T47D (cell line): ENCODE results near the gene TRNT1.

Experiments used
- DNase-seq, 2 experiments: peaks; one replicate each; pipeline versions ENCODE4 v3.0.0 to v3.0.0-alpha.2; 2011 to 2012; ENCODE audit warnings: low read depth in 1 of 2, low spot score in 1 of 2
- JUND ChIP-seq: IDR thresholded peaks from 2 replicates; pipeline ENCODE4 v1.6.1; 2012; ENCODE audit warnings: low read depth
- in situ Hi-C: cut with HindIII; loops from 2 replicates; pipeline ENCODE4 v1.10.0; 2016; ENCODE audit warnings: low sequenced_read_pairs, low pct_unique_long_range_greater_than_20kb

Gene TRNT1

DNA sequence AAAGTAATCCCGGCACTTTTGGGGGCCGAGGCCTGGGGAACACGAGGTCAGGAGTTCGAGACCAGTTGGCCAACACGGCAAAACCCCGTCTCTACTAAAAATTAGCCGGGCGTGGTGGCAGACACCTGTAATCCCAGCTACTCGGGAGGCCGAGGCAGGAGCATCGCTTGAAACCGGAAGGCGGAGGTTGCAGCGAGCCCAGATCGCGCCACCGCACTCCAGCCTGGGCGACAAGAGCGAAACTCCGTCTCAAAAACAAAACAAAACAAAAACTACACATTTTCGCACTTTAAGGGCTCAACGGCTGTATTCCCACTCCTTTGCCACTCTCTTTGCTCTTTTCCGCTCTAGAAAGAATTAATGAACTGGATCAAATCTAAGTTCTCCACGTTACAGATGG lies 763 bp upstream of the TRNT1 start:
- in situ Hi-C loops, result no loop called here
- DNase-seq, result no peak
- no peak for TF ChIP-seq JUND

DNA sequence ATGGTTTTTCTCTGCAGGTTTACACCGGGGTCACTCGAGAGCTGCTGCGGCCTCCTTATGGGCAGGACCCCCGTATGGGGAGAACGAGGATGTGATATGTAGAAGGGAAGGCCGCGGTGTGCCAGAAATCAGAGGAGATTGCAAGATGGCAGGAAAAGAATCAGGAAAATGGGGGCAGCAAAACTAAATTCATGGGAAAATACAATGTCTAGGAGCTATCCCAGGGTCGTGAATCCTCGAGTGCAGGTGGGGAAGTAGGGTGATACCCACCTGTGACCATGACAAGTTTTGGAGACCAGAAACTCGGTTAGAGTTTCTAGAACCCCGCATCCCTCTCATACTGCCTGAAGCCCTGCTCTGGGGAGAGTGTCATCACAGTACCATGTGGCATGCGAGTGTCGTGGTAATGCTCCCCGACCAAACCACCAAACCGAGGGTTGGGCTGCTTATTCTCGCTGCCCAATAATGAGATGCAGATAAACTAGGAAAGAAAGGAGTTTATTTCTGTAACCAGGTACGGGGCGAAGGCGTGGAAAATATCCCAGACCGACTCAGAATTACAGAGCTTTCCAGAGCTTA lies 781 bp downstream of the TRNT1 start:
- TF ChIP-seq JUND, result no peak
- DNase-seq, result peak in 1 of 2 experiments; percentile 24
- in situ Hi-C loops, result no loop called here

DNA sequence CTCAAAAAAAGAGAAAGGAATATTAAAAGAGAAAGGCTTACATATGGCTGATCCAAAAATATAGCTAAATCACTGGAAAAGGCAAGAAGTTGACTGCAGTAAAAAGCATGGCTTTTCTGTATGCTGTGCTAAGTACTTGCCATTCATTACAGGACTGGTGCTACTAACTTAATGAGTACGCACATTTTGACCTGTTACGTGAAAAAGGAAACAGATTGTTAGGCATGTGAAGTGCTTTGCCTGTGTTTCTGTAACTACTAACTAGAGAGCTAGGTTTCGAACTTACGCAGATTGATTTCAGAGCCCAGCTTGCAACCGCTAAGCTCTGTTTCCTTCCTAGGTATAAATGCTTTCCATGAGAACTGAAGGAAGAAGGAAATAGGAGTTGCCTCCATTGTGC lies 2.8 kb downstream of the TRNT1 start:
- in situ Hi-C loops, result no loop called here
- DNase-seq, result no peak
- TF ChIP-seq JUND, result no peak

DNA sequence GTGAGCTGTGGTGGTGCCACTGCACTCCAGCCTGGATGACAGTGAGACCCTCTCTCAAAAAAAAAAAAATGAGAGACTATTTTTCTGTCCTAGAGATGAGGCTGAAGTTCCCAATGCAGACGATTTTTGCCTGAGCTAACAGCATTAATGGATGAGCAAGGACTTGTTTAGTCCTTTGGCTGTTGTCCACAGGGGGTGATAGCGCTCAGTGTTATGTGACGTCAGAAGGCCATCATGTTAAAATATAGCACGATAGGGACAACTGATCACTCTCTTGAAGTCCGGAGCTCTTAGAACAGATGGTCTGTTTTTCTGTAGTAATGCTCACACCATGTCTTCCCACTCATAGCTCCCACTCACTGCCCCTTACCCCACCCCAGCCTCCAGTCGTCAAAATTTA lies 6.8 kb downstream of the TRNT1 start:
- no peak for DNase-seq
- in situ Hi-C loops, result no loop called here
- TF ChIP-seq JUND, result no peak

DNA sequence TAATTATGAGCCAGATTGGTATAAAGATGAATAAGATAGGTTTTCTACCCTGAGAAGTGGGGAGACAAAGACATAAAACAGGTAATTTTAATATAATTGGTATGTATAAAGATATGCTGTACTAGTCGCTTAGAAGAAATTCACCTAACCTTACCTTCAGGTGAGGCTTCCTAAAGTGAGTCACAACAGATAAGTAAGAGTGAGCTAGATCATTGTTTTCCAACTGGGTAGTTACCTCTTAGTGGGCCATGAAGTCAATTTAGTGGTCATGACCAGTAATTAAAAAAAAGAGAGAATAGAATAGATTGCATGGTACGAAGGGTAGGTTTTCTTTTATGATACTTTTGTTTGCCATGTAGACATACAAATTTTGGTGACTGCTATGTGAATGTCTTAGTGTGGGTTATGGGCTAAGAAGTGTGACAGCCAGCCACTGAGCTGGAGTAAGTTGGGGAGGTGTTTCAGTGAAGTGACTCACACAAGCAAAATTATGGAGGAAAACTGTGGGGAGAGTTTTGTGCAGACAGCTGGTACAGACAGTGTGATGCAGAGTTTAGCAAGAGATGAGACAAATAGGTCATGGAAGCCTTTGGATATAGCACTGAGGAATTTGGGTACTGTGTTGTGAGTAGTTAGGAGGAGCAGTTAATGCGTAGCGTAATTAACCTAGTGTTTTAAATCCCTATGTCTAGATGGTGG lies 8.2 kb downstream of the TRNT1 start:
- DNase-seq, result no peak
- in situ Hi-C loops, result no loop called here
- no peak for TF ChIP-seq JUND

DNA sequence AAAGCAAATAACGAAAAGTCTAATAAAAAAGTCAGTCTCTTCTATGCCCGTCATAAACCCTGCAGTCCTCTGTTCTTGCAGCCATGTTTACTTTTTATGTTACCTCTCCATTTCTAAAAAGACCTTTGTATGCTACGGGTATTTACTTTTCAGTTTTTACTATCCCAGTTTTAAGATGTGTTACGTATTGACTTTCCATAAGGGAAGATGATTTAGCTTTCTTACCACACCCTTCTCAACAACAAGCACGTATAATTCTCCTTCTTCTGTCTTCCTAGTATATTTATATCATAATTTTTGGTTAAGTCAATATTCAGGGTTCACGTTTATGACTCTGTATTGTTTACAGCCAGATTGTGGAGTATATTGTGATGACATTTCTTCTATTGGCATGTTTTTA lies 10.8 kb downstream of the TRNT1 start:
- DNase-seq, result no peak
- in situ Hi-C loops, result no loop called here
- no peak for TF ChIP-seq JUND

DNA sequence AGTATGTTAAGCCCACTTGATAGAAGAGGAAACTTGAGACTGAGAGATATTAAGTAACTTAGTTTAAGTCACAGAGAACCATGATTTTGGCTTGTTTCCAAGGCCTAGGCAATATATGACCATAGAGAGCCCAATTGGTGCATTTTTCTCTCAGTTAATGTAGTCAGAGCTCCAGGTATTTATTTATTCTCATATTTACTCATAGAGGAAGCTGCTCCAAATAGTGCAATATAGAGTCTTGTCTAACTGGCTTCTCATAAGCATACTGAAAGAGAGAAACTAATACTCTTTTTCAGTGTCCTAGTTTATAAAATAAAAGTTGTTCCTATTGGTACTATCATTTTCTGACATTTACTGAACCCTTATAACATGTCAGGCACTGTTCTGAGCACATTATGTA lies 15.2 kb downstream of the TRNT1 start:
- TF ChIP-seq JUND, result no peak
- DNase-seq, result no peak
- in situ Hi-C loops, result no loop called here

DNA sequence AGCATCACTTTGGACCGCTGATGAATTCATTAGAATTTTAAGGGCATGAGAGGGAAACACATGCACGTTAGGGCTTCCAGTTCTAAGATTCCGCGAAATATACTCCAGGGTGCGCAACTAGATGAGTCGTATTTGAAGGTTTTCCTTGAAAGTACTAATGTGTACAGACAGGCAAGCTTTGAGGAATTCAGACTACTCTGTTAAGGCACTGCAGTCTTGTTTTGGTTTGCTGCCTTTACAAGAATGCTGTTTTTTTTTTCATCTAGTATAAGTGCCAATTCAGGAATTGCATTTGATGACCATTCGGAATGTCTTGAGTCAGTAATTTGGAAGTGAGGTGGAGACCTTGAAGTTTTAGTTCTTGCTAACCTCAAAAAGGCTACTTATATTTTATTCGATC lies 19.1 kb downstream of the TRNT1 start:
- no peak for TF ChIP-seq JUND
- in situ Hi-C loops, result no loop called here
- no peak for DNase-seq

DNA sequence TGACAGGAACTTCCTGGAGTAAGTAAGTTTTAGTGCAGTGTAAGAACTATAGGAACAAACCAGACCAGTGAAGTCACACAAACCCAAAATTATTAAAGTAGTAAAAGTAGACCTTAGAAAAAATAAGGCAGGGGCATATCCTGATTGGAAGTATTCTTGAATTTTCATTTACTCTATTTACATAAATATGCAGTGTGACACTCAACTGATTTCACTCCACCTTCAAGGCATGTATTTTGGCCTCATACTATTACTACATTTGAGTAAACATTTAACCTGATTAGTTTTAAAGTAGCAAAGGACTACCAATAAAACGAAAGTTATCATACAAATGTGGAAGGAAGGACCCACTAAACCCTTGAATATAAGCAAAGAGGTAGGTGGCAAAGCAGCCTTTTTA lies 22.8 kb downstream of the TRNT1 start:
- no peak for TF ChIP-seq JUND

DNA sequence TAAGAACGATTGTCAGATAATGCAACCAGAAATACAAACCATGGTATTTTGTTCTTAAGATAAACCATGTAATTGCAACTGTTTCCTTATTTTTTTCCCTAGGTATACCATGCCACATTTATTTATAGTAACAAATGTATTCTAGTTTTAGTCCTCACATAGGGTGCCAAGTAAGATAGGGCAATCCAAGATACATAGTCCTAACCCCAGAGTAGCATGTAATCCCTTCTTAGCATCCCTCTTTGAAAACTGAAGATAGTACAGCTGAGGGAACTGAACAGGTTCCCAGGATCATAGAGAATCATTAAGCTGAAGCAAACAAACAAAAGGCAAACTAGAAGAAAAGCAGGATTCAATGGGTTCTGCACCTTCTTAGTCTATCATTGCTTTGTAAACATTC lies 24.8 kb downstream of the TRNT1 start:
- no peak for TF ChIP-seq JUND
- in situ Hi-C loops, result no loop called here
- DNase-seq, result no peak

More for the DNA sequence above, 22.8 kb downstream of the TRNT1 start:
- no peak for DNase-seq
- in situ Hi-C loops, result no loop called here

DNA sequence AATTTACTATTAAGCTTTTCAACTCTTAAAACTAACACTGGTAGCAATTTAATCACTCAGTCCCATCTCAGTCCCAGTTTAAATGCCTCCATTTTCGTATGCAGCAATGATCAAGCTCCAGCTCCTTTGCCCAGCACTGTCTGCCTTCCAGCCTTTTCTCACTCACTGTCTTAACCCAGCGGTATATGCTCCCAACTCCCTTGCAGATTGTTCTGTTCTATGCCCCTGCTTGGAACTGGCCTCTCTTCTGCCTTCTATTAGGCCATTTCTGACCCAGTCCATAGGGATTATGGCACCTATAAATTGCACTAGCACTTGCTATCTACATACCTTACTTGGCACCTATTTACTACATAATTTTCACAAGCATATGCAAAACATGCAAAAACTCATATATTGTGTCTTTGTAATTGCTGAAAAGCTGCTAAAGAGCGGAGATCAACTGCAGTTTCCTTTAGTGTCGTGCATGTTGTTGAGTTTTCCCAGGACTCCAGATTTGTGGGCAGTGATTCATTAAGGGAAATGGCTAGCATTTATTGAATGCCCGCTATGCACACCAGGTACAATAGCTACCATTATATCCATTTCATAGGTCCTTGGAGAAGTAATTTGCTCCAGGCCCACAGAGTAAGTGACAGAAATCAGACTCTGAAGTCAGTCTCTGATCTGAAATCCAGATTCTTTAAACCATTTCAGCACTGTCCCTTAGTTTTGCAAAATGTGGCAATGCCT lies 28.3 kb downstream of the TRNT1 start:
- no peak for TF ChIP-seq JUND
- in situ Hi-C loops, result no loop called here
- no peak for DNase-seq

DNA sequence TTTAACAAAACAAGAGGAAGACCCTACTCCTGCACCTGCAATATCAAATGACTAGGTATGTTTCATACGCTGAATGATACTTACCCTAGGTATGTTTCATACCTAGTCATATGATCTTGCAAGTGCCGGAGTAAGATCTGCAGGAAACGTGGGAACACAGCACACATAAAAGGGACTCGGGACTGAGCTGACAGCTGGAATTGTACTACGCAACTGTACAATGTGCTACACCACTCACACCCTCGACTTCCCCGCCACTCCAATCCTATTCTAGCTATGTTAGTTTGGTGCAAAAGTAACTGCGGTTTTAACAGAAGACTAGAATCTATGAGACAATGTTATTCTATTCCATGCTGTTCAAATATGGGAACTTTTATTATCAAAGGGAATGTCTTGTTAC lies 30.7 kb downstream of the TRNT1 start:
- in situ Hi-C loops, result no loop called here
- TF ChIP-seq JUND, result no peak
- DNase-seq, result no peak

DNA sequence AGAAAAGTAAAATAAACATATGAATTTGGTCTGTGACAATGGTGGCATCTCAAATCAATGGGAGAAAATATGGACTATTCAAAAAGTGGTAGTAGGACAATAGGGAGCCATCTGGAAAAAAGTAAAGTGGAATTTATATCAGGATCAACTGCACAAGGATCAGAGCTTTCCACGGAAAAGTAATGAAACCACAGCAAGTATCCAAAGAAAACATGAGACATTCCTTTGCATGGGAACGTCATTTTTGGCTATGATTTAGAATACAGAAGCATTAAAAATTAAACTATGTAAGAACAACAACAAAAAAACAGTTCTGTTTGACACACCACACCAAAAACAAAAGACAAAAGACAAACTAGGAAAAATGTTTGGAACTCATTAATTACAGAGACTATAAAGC lies 34.1 kb downstream of the TRNT1 start:
- no peak for TF ChIP-seq JUND
- DNase-seq, result no peak
- in situ Hi-C loops, result no loop called here
